ENCODE results near the gene HTRA3.

HTRA3 gene

GRCh38 chr4:8292478-8293107 is 23.0 kb downstream of the HTRA3 start:
- no peaks in the 10 kb centered on the region for H3K9me3 ChIP-seq (ENCODE audit: control insufficient read depth, insufficient read depth, low read depth, low read length)
- ChIA-PET POLR2A (no interaction called here), CTCF (interaction anchor here (1.1 kb wide), 1 partner anchor 51 kb away, joined by 3 read pairs; no protein-coding TSS in a partner anchor)
- no peak overlapping the region for H3K27ac ChIP-seq (ENCODE audit: extremely low read depth, low read depth, low read length)
- no peak overlapping the region for H3K4me3 ChIP-seq (ENCODE audit: low read depth, low read length)
- no peaks in the 10 kb centered on the region for H3K4me1 ChIP-seq (ENCODE audit: control insufficient read depth, insufficient read depth, low read length)
- peaks cover 0 to 4% of the 10 kb centered on the region in 2 experiments; a peak in 1 of 3 replicates for H3K36me3 ChIP-seq (ENCODE audit: control insufficient read depth in 2 of 2, insufficient read depth in 1 of 2, low read length in 2 of 2)
- TF ChIP-seq ZNF623 (tag by site-specific recombination; IDR thresholded peaks at IDR 0.05) (no peak), ZNF473 (tag by site-specific recombination; IDR thresholded peaks at IDR 0.05) (no peak), ZNF677 (tag by site-specific recombination; IDR thresholded peaks at IDR 0.05) (no peak), ZNF514 (tag by site-specific recombination; IDR thresholded peaks at IDR 0.05) (no peak), ZNF362 (tag by site-specific recombination; IDR thresholded peaks at IDR 0.05) (no peak), GLIS2 (tag by site-specific recombination; IDR thresholded peaks at IDR 0.05) (no peak), ZBTB21 (tag by site-specific recombination; IDR thresholded peaks at IDR 0.05) (no peak), OSR2 (tag by site-specific recombination; IDR thresholded peaks at IDR 0.05) (no peak), BCL11A (tag by site-specific recombination; IDR thresholded peaks at IDR 0.05; ENCODE audit: low read depth) (no peak), SP3 (tag by site-specific recombination; IDR thresholded peaks at IDR 0.05) (no peak), ZNF202 (tag by site-specific recombination; IDR thresholded peaks at IDR 0.05; ENCODE audit: borderline replicate concordance) (no peak), ZNF549 (tag by site-specific recombination; IDR thresholded peaks at IDR 0.05) (no peak), SP7 (tag by site-specific recombination; IDR thresholded peaks at IDR 0.05) (no peak), ZBTB44 (tag by site-specific recombination; IDR thresholded peaks at IDR 0.05) (no peak)

- H3K4me1 ChIP-seq (ENCODE audit: control insufficient read depth, insufficient read depth, low read length) = no peaks in the 10 kb centered on the region
- TF ChIP-seq ZNF184 (tag by site-specific recombination; IDR thresholded peaks at IDR 0.05) (no peak), ZNF571 (tag by site-specific recombination; IDR thresholded peaks at IDR 0.05) (no peak), ZNF626 (tag by site-specific recombination; IDR thresholded peaks at IDR 0.05) (no peak), ZEB2 (tag by site-specific recombination; IDR thresholded peaks at IDR 0.05) (no peak)
- ChIA-PET POLR2A (no interaction called here), CTCF (interaction anchor here (1.1 to 1.2 kb wide), 2 partner anchors 22 to 51 kb away, joined by 3 to 4 read pairs; no protein-coding TSS in a partner anchor)
- H3K4me3 ChIP-seq (ENCODE audit: low read depth, low read length) = no peak overlapping the region
- H3K36me3 ChIP-seq (ENCODE audit: control insufficient read depth in 2 of 2, insufficient read depth in 1 of 2, low read length in 2 of 2) = peaks cover 0 to 4% of the 10 kb centered on the region in 2 experiments; a peak in 1 of 3 replicates
- no peak overlapping the region for H3K27ac ChIP-seq (ENCODE audit: extremely low read depth, low read depth, low read length)
- no peaks in the 10 kb centered on the region for H3K9me3 ChIP-seq (ENCODE audit: control insufficient read depth, insufficient read depth, low read depth, low read length)
These were observed 23.8 kb downstream of the HTRA3 start for GRCh38 chr4:8293131-8293975.

- CTCF ChIA-PET = interaction anchor here (1.2 kb wide), 1 partner anchor 22 kb away, joined by 4 read pairs; no protein-coding TSS in a partner anchor
- Histone ChIP-seq H3K4me3 (ENCODE audit: low read depth, low read length) (no peak overlapping the region), H3K9me3 (ENCODE audit: control insufficient read depth, insufficient read depth, low read depth, low read length) (no peaks in the 10 kb centered on the region), H3K4me1 (ENCODE audit: control insufficient read depth, insufficient read depth, low read length) (no peaks in the 10 kb centered on the region), H3K27ac (ENCODE audit: extremely low read depth, low read depth, low read length) (no peak overlapping the region), H3K36me3 (ENCODE audit: control insufficient read depth in 2 of 2, insufficient read depth in 1 of 2, low read length in 2 of 2) (peaks cover 0 to 4% of the 10 kb centered on the region in 2 experiments; a peak in 1 of 3 replicates)
- POLR2A ChIA-PET = no interaction called here
- TF ChIP-seq ZNF792 (tag by site-specific recombination; IDR thresholded peaks at IDR 0.05) = no peak
- TF ChIP-seq ZNF777 (tag by site-specific recombination; IDR thresholded peaks at IDR 0.05; ENCODE audit: borderline replicate concordance) = no peak
- TF ChIP-seq REST (tag by site-specific recombination; IDR thresholded peaks at IDR 0.05) = no peak
- no peak for TF ChIP-seq ZNF423 (tag by site-specific recombination; IDR thresholded peaks at IDR 0.05)
- no peak for TF ChIP-seq BCL11B (tag by site-specific recombination; IDR thresholded peaks at IDR 0.05; ENCODE audit: low read depth)
- no peak for TF ChIP-seq ZNF214 (tag by site-specific recombination; IDR thresholded peaks at IDR 0.05; ENCODE audit: borderline replicate concordance)
- no peak for TF ChIP-seq GLIS2 (tag by site-specific recombination; IDR thresholded peaks at IDR 0.05)
- no peak for TF ChIP-seq ZBTB7A (tag by site-specific recombination; IDR thresholded peaks at IDR 0.05; ENCODE audit: low read depth)
- TF ChIP-seq SP3 (tag by site-specific recombination; IDR thresholded peaks at IDR 0.05) = no peak
These were observed 24.5 kb downstream of the HTRA3 start for GRCh38 chr4:8294036-8294435.

Data from HEK293 (cell line).